HG03066 (cell line): Measurements from ENCODE around the gene RAVER1.
A peak's percentile ranks its signal among the peaks of the same experiment; 100 is the strongest.
"Not testable (repeated sequence)": the region's sequence is repeated elsewhere in the genome, so short reads cannot be mapped to it uniquely, and the experiment has no call there.

Source experiments
- ATAC-seq: cut with Tn5 transposase; IDR thresholded peaks from one replicate; pipeline ENCODE4 v1.9.1; 2021; ENCODE audit warnings: low read depth; ENCODE audit not compliant: unreplicated experiment

RAVER1 gene

DNA sequence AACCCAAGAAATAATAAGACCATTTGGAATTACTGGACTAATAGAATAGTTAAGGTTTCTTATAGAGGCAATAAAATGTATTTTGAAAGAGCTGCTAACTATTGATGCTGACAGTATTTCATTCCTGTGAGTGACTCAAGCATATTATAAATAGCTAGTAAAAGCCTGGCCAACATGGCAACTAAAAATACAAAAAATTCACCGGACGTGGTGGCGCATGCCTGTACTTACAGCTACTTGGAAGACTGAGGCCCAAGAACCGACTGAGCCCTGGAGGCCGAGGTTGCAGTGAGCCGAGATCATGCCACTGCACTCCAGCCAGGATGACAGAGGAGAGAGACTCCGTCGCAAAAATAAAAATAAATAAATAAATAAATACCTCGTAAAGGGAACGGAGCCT, 11.5 kb upstream of the RAVER1 start:
- no peak for ATAC-seq

DNA sequence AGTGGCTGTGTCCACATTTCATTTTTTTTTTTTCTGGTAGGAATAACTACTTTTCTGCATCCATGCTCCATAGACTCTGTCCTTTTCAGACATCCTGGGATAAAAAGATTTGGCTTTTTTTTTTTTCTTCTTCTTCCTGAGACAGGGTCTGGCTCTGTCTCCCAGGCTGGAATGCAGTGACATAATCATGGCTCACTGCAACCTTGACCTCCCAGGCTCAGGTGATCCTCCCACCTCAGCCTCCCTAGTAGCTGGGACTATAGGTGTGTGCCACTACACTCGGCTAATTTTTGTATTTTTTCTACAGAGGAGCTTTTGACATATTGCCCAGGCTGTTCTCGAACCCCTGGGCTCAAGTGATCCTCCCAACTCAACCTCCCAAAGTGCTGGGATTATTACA, 10.2 kb upstream of the RAVER1 start:
- ATAC-seq = no peak

DNA sequence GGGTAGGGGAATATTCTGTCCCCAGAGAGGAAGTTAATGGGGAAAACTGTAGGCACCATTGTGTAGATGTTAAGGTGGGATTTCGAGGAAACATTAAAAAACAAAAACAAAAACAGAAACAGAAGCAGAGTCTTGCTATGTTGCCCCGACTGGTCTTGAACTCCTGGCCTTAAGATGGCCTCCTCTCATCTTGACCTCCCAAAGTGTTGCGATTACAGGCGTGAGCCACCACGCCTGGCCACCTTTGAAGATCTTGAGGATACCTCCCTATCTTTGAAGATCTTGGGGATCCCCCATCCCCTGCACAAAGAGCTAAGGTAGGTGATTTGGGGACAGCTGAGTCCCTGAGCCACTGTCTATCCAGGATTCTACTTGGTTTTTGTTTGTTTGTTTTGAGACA, 6.6 kb upstream of the RAVER1 start:
- no peak for ATAC-seq

DNA sequence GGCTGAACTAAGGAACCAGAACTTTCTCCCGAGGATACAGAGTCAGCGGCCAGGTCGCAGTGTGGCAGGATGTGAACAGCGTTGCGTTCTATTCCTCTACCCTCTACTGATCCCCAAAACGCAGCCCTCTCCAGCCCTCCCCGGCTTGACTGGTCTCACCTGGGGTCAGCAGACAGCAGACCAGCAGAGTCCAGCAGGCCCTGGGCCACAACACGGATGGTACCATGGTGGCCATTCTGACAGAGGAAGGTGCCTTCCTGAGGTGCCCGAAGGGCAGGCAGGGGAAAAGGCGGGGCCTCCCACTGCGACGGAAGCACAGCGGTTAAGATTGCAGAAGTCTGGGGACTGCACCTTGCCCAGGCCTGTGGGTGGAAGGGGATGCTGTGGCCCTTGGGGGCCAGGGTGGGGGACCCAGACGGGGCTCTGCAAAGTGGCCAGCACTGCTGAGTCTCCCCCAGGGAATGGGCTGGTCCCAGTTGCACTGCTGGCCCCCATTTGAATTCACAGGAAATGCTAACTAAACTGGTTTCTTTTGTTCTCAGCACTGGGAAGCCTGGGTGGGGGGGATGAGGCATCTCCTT, 6.1 kb upstream of the RAVER1 start, which contains the start of gene ICAM3:
Gene ICAM3, minus strand, starts transcription at position 245 of the 581 bp plus-strand sequence. Its CDS starts 10 bp downstream, at position 235.
- ATAC-seq = no peak

DNA sequence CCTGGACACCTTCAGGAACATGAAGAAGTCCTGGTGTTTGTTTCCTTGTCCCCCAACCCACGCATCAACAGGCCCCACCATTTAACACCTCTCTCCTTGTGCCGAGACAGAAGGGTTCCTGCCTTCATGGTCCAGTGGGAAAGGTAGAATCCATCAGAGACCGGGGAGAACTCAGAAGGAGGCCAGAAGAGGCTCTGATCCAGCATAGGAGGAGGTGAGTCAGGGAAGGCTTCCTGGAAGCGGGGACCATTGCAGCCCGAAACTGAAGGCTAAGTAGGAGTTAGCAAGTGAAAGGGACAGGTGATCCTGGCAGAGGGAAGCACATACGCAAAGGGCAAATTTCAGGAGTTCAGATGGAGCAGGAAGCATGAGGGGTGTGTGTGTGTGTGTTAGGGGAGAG, 5.6 kb upstream of the RAVER1 start:
- ATAC-seq = no peak

DNA sequence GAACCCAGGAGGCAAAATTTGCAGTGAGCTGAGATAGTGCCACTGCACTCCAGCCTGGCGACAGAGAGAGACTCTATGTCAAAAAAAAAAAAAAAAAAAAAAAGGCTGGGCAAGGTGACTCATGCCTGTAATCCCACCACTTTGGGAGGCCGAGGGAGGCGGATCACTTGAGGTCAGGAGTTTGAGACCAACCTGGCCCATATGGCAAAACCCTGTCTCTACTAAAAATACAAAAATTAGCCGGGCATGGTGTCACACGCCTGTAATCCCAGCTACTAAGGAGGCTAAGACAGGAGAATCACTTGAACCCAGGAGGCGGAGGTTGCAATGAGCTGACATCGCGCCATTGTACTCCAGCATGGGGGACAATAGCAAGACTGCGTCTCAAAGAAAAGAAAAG, 3.4 kb upstream of the RAVER1 start:
- not testable (repeated sequence) for ATAC-seq

DNA sequence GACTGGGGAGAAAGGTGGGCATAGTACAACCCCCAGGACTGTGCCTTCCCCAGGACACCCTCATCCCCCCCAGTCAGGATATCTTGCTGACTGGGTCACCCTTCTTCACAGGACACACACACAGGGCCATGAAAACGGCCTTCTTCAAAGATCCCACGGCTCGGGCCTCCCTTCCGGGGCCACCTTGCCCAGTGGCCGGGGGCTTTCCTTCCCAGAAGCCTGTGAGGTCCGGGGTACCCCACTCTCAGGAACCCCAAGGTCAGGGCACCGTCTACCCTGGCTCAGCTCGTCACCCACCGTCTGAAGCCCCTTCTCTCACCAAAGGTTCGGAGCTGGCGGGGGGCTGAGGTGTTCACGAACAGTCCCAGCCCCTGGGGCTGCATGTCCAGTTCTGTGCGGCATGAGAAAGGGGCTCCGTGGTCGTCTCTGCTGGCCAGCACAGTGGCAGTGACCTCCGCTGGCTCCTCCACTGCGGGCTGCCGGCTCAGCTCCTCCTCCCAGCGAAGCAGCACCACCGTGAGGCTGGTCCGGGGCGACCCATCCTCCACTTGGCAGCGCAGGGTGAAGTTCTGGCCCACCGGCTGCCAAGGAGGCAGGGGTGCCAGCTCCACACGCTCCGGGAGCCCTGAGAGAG, 2.1 kb upstream of the RAVER1 start:
- no peak for ATAC-seq

DNA sequence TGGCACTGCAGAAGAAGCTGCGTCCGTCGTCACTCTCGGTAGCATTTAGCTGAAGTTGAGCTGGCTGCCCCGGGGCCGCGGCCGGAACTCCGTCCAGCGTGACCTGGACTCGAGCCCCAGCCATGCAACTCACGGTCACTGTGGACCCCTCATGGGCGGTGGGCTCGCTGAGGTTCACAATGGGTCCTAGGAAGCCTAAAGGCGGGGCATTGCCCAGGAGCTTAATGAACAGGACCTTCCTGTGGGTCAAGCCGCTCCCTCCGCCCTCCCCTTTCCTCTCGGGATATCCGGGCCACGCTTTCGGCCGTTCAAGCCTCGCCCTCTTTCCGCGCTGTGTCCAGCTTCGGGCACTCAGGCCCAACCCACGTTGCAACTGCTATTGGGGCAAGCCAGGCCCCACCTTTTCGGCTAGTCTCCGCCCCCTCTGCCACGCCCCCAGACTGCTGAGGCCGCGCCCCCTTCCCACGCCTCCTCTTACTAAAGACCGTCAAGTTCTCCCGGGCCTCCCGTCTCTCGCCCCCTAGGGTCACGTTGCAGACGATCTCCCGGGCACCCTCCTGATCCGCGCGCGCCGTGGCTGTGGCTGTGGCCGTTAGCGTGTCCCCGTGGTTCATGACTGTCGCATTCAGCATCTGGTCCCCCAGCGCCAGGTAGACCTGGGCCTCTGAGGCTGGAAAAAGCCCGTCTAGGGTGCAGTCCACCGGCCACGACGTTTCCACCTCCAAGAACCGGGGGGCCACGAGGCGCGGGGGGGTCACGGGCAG, 1.4 kb upstream of the RAVER1 start:
- no peak for ATAC-seq

DNA sequence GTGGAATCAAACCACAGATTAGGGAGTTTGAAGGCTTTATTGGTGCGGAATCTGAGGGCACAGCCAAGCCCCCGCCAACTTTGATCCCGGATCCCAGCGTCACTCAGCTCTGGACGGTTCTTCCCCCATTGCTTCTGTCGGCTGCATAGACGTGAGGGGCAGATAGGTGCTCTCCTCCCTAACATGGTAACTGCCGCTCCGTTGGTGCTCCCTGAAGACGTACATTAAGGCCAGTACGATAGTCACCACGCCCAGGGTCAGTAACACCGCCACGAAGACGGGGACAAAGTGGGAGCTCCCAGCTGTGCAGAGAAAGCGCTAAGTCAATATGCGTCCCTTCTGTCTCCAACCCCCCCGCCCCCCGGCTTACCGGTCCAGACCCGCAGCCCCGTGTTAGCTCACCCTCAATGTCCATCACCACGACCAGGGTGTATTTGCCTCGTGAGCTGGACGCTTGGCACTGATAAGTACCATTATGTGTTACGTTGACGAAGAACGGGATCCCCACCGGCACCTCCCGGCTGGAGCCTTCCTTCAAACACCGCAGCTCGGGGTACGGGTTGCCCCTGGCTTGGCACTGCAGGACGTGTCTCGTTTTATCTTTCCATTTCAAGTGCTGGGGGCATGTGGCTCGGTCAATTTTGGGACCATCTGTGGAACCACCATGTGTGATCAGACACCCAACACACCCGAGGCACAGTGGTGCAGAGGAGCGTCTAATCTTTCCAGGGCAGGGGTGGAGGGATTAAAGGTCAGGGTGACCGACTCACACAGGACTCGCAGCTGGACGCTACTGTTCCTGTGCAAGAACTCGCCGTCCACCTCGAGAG, 644 bp upstream of the RAVER1 start:
- ATAC-seq = peak; percentile 9

DNA sequence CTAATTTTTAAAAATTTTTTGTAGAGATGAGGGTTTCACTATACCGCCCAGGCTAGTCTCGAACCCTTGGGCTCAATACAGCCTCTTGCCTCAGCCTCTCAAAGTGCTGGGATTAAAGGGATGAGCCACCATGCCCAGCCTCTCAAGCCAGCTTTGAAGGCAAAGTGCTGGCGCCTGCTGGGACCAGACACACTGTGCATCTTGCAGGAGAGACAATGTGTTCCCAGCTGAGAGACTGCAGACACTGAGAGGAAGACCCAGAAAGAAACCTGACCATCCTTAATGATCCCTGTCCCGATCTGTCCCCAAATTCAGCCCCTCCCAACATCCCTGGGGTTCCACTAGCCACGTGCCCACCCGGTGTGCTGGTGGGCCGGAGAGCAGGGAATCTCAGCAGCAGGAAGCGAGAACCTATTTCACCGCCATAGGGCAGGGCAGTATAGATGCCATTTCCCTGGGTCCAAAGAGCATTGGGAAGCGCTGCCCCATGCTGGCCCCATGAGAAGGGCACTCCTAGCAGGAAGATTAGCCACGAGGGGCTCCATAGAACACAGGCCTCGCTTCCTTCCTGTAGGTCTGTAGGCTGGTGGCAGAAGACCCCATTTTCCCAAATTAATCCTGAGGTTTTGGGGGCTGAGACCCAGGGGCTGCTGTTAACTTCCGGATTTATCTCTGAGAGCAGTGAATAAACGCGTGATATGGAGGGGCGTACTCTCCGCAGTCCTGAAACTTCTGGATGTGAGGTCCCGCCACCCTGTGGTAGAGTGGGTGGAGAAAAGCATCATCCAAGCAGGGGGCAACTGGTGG, 968 bp downstream of the RAVER1 start:
- no peak for ATAC-seq

DNA sequence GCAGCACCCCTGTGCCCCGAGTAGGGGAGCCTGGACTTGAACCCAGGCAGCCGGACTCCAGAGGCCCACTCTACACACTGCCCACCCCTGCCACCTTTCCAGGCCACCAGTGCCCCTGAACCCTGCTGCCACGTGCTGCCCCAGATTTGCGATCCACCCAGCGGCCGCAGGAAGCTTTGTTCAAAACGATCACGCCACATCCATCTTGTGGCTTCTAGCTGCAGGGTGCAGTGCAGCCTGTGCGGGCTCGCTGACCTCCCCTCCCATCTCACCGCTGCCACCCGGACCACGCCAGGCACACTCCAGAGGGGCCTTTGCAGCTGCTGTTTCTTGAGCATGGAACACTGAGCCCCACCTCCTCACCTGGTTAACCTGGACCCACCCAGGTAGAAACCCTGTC, 3.8 kb downstream of the RAVER1 start:
- ATAC-seq = no peak

DNA sequence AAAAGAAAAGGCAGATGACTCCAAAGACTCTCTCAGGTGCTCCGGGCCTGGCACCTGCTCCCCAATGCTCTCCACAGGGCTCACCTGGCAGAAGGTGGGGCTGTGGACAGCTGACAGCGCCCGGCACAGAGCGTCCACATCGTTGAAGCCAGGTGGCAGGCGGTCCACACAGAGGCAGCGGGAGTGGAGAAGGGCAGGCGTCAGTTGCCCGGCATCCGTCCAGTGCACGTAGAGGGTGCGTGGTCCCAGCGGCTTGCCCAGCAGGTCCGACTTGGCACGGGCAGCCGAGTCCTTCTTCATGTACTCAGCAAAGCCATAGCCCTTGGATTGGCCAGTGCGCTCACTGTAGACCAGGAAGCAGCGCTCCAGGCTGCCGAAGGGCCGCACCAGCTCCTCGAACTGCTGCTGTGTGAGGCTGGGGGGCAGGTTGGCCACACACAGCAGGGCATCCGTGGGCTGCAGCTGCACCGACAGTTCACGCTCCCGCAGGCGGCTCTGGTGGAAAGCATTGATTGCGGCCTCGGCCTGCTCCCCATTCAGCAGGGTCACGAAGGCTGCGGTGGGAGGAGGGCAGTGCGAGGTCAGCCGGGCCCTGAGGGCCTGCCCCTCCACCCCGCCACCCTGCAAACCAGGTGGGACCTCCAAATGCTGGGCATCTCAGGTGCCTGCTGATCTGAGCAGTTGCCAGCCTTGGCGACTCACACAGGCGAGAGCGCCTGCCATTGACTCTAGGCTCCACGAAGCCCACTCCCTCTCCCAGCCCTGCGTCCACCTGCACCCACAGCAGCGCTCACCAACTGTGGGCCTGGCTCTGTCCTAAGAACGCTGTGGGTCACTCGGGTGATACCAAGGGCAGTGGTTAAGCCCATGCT, 4.5 kb downstream of the RAVER1 start:
- no peak for ATAC-seq

DNA sequence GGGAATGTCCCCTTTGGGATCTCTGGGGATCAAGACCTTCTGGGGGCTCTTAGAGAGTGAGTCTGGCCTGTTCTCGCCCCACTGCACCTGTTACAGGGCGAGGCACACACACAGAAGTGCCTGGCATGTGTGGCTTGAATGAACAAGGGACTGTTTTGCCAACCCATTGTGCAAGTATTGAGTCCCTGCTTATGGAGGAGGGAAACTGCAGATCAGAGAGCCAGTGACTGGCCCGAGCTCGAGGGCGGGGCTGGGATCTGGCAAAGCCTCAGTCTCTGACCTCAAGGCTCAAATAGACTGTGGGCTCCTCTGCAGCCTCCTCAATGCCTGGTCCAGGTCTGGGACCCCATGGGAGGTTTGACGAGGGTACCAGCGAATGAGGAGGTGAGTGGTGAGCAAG, 5.5 kb downstream of the RAVER1 start:
- no peak for ATAC-seq

DNA sequence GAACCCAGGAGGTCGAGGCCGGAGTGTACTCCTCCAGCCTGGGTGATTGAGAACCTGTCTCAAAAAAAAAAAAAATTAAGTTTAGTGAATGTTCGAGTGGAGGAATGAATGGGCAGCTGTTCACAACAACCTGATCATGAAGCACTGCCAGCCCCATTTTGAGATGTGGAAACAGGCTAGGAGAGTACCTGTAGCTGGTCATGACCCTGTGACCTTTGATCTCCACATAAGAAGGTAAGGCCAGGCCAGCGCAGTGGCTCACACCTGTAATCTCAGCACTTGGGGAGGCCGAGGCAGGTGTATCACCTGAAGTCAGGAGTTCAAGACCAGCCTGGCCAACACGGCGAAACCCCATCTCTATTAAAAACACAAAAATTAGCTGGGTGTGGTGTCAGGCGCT, 7.6 kb downstream of the RAVER1 start:
- ATAC-seq = no peak

DNA sequence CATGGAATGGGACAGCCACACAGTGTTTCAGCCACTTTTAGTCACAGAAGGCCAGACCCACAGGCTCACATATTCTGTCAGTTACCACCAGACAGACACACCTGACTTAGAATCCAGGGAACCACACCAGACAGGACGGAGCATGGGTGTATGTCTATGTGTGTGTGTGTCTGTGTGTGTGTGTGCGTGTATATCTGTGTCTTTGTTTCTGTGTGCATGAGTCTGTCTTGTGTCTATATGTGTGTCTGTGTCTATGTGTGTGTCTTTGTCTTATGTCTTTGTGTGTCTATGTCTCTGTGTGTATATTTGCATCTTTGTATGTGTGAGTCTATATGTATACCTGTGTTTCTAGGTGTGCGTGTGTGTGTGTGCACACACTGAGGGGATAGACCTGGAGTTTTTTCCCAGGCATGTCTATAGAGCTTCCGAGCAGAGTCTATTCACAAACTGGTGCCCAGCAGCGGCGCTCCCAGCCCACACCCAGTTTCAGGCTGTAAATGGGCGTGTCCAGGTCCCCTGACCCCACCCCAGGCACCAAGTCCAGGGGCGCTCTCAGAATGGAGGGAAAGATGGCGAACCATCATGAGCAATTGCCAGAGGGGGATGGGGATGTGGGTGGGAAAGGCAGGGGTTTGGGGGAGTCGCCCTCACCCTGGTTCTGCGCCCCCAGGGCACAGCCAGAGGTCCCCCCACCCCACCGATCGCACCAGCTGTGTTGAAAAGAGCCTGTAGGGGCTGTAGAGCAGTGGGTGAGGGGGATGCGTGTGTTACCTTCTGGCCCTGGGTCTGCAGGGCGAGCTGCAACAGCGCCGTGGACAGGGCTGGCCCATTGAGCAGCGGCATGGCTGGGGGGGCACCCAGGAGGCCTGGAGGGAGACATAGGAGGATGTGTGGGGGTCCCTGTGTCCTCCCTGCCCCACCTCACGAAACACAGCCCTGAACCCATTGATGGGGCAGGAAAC, 11.2 kb downstream of the RAVER1 start:
- ATAC-seq = no peak

DNA sequence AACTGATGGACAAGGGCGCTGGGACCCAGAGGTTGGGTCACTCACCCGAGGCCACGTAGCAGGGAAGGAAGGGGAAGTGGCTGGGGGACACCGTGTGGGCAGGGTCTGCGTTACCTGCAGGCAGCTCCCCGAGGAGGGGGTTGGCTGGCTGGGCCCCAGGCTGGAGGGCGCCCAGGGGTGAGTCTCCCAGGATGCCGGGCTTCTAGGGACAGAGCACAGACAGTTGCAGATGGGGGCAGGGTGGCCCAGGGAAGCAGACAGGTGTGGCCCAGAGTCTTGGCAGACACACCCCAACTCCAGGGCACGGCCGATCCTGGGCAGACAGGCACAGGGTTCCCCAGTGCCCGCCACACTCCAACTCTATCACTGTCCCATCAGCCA, 11.9 kb downstream of the RAVER1 start:
- ATAC-seq = no peak

DNA sequence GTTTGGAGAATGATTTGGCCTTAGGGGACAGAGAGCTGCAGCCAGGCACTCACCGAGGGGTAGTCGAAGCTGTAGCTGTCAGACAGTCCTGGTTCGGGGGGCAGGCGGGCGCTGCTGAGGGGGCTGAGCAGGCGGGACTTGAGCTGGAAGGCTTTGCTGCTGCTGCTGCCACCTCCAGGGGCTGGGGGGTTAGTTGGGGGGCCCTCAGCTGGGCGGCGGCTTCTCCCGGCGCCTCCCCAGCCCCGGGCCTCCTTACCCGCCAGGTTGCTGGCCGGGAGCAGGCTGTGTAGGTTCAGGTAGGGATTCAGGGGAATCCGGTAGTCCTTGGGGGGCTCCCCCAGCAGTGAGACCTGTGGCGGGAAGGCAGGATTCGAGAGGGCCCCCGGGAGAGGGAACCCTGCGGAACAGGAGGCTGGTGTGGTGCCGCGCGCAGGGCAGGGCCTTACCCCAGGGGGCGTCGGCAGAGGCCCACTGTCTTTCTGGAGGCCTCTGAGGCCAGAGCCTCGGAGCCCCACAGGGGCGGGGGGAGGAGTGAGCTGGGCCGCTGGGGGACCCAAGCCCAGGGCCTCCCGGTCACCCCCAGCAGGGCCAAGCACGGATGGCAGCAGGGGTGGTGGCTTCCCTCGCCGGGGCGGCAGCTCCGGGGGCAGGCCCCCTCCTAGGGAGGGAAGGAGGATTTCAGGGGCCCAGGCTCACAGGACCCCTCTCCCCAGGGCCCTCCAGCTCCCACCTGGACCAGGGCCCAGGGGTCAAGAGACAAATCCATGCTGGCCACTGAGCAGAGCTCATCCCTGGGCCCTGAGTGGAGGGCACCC, 12.5 kb downstream of the RAVER1 start:
- ATAC-seq = no peak
